ENCODE results near the gene SLC16A11. TPM values are rescaled to one million over a fixed set of nuclear protein-coding genes. Genes with fewer than 3 reads are reported as not detected.

The SLC16A11 gene
- polyA plus RNA-seq, 1 donor (not counting 4 experiments of a cell fraction or from before 2014, with no cell fraction given), result not detected

- Histone ChIP-seq H4K20me1 (ENCODE audit: control insufficient read depth, extremely low read depth, insufficient read depth, low read length) (no peaks in the 10 kb centered on the region), H3K79me2 (ENCODE audit: control insufficient read depth, insufficient read depth, low read length) (no peaks in the 10 kb centered on the region), H3K4me1 (ENCODE audit: control insufficient read depth, extremely low read depth, insufficient read depth, low read length) (peaks cover 12% of the 10 kb centered on the region), H3K9me3 (ENCODE audit: control insufficient read depth, low read depth, low read length) (peaks cover 2% of the 10 kb centered on the region), H3K4me3 (ENCODE audit: control insufficient read depth in 2 of 3, extremely low read depth in 1 of 3, insufficient read depth in 2 of 3, low read depth in 1 of 3, low read length in 3 of 3) (no peak overlapping the region), H3K27me3 (ENCODE audit: control insufficient read depth, extremely low read depth, insufficient read depth, low read length) (peaks cover 10% of the 10 kb centered on the region), H3K36me3 (ENCODE audit: control insufficient read depth in 2 of 2, extremely low read depth in 1 of 2, insufficient read depth in 2 of 2, low read length in 2 of 2) (no peaks in the 10 kb centered on the region), H3K9me1 (ENCODE audit: control insufficient read depth, extremely low read depth, insufficient read depth, low read length) (no peaks in the 10 kb centered on the region), H2AFZ (ENCODE audit: control insufficient read depth, low read length) (no peak overlapping the region), H3K27ac (ENCODE audit: control insufficient read depth, insufficient read depth, low read length) (no peak overlapping the region), H3K4me2 (ENCODE audit: control insufficient read depth, extremely low read depth, insufficient read depth, low read depth, low read length) (no peak overlapping the region), H3K9ac (ENCODE audit: control insufficient read depth, extremely low read depth, insufficient read depth, low read length) (no peak overlapping the region)
- DNase-seq (ENCODE audit: low read depth, low spot score), result no peak
- no peak for FAIRE-seq
- dilution Hi-C loops (cut with MboI; ENCODE audit: extremely low pct_ligation_motif_present, low sequenced_read_pairs), result no loop called here
- TF ChIP-seq CTCF (optimal IDR thresholded peaks at IDR 0.05 in 1 of 3, IDR thresholded peaks at IDR 0.05 in 1 of 3, conservative IDR thresholded peaks at IDR 0.05 in 1 of 3; ENCODE audit: extremely low read depth in 1 of 3, insufficient read depth in 2 of 3, low read length in 3 of 3) (no peak), EZH2 (IDR thresholded peaks at IDR 0.05; ENCODE audit: low read length) (no peak)
Measured at GRCh38 chr17:7064261-7064660, 20.4 kb upstream of the SLC16A11 start.

GRCh38 chr17:7063518-7064094 is 19.7 kb upstream of the SLC16A11 start:
- DNase-seq (ENCODE audit: low read depth, low spot score) (no peak), FAIRE-seq (no peak)
- H3K9me3 ChIP-seq (ENCODE audit: control insufficient read depth, low read depth, low read length), result peaks cover 2% of the 10 kb centered on the region
- H3K9ac ChIP-seq (ENCODE audit: control insufficient read depth, extremely low read depth, insufficient read depth, low read length), result no peak overlapping the region
- no peaks in the 10 kb centered on the region for H3K36me3 ChIP-seq (ENCODE audit: control insufficient read depth in 2 of 2, extremely low read depth in 1 of 2, insufficient read depth in 2 of 2, low read length in 2 of 2)
- H3K27ac ChIP-seq (ENCODE audit: control insufficient read depth, insufficient read depth, low read length), result no peak overlapping the region
- H3K4me1 ChIP-seq (ENCODE audit: control insufficient read depth, extremely low read depth, insufficient read depth, low read length), result peaks cover 18% of the 10 kb centered on the region
- H3K79me2 ChIP-seq (ENCODE audit: control insufficient read depth, insufficient read depth, low read length), result no peaks in the 10 kb centered on the region
- no peak for TF ChIP-seq CTCF (optimal IDR thresholded peaks at IDR 0.05 in 1 of 3, IDR thresholded peaks at IDR 0.05 in 1 of 3, conservative IDR thresholded peaks at IDR 0.05 in 1 of 3; ENCODE audit: extremely low read depth in 1 of 3, insufficient read depth in 2 of 3, low read length in 3 of 3)
- TF ChIP-seq EZH2 (IDR thresholded peaks at IDR 0.05; ENCODE audit: low read length), result no peak
- H4K20me1 ChIP-seq (ENCODE audit: control insufficient read depth, extremely low read depth, insufficient read depth, low read length), result no peaks in the 10 kb centered on the region
- H3K4me2 ChIP-seq (ENCODE audit: control insufficient read depth, extremely low read depth, insufficient read depth, low read depth, low read length), result no peak overlapping the region
- no peak overlapping the region for H2AFZ ChIP-seq (ENCODE audit: control insufficient read depth, low read length)
- H3K4me3 ChIP-seq (ENCODE audit: control insufficient read depth in 2 of 3, extremely low read depth in 1 of 3, insufficient read depth in 2 of 3, low read depth in 1 of 3, low read length in 3 of 3), result no peak overlapping the region
- H3K27me3 ChIP-seq (ENCODE audit: control insufficient read depth, extremely low read depth, insufficient read depth, low read length), result peaks cover 10% of the 10 kb centered on the region
- H3K9me1 ChIP-seq (ENCODE audit: control insufficient read depth, extremely low read depth, insufficient read depth, low read length), result no peaks in the 10 kb centered on the region
- dilution Hi-C loops (cut with MboI; ENCODE audit: extremely low pct_ligation_motif_present, low sequenced_read_pairs), result no loop called here

All from keratinocyte (primary cell).